Mammary epithelial cell (primary cell): Measurements from ENCODE around the gene PEAK1.

ENCODE experiments used
- EZH2 ChIP-seq: IDR thresholded peaks from 2 replicates; pipeline ENCODE4 v1.6.1; 2012; ENCODE audit warnings: low read length, inconsistent platforms, borderline replicate concordance
- TF ChIP-seq, protein P1 (sequence below), 2 donors: IDR thresholded peaks in 1 of 2; conservative IDR thresholded peaks in 1 of 2; 2 replicates each; pipeline ENCODE4 v1.5.1; 2011 to 2012; ENCODE audit warnings: inconsistent platforms in 2 of 2, low read length in 2 of 2, mild to moderate bottlenecking in 2 of 2, control low read depth in 1 of 2, low read depth in 1 of 2; ENCODE audit not compliant: insufficient read depth in 1 of 2; ENCODE audit errors: extremely low read depth in 1 of 2

DNA sequence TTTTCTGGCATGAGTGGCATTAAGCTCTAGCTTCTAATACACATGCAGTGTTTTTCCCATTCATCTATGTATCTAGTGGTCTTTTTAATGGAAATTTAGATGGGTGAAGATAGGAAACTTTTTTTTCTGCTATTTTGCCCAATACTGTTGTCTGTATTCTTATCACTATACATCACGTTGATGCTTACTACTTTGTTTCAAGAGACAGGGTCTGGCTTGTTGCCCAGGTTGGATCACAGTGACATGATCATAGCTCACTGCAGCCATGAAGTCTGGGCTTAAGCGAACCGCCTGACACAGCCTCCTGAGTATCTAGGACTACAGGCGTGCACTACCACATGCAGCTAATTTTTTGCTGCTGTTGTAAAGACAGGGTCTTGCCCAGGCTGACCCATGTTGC is 84.6 kb downstream of the PEAK1 start:
- TF ChIP-seq, protein P1, sequence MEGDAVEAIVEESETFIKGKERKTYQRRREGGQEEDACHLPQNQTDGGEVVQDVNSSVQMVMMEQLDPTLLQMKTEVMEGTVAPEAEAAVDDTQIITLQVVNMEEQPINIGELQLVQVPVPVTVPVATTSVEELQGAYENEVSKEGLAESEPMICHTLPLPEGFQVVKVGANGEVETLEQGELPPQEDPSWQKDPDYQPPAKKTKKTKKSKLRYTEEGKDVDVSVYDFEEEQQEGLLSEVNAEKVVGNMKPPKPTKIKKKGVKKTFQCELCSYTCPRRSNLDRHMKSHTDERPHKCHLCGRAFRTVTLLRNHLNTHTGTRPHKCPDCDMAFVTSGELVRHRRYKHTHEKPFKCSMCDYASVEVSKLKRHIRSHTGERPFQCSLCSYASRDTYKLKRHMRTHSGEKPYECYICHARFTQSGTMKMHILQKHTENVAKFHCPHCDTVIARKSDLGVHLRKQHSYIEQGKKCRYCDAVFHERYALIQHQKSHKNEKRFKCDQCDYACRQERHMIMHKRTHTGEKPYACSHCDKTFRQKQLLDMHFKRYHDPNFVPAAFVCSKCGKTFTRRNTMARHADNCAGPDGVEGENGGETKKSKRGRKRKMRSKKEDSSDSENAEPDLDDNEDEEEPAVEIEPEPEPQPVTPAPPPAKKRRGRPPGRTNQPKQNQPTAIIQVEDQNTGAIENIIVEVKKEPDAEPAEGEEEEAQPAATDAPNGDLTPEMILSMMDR (conservative IDR thresholded peaks at IDR 0.05 in 1 of 2, IDR thresholded peaks at IDR 0.05 in 1 of 2; ENCODE audit: extremely low read depth in 1 of 2, insufficient read depth in 1 of 2, low read depth in 1 of 2, low read length in 2 of 2): no peak
- no peak for TF ChIP-seq EZH2
